ENCODE results near the gene ZKSCAN5.
"Not testable (repeated sequence)": the region's sequence is repeated elsewhere in the genome, so short reads cannot be mapped to it uniquely, and the experiment has no call there.

DNA sequence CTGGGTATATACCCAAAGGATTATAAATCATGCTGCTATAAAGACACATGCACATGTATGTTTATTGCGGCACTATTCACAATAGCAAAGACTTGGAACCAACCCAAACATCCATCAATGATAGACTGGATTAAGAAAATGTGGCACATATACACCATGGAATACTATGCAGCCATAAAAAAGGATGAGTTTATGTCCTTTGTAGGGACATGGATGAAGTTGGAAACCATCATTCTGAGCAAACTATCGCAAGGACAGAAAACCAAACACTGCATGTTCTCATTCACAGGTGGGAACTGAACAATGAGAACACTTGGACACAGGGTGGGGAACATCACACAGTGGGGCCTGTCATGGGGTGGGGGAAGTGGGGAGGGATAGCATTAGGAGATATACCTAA lies 45.1 kb downstream of the ZKSCAN5 start:
- TF ChIP-seq, protein P1, sequence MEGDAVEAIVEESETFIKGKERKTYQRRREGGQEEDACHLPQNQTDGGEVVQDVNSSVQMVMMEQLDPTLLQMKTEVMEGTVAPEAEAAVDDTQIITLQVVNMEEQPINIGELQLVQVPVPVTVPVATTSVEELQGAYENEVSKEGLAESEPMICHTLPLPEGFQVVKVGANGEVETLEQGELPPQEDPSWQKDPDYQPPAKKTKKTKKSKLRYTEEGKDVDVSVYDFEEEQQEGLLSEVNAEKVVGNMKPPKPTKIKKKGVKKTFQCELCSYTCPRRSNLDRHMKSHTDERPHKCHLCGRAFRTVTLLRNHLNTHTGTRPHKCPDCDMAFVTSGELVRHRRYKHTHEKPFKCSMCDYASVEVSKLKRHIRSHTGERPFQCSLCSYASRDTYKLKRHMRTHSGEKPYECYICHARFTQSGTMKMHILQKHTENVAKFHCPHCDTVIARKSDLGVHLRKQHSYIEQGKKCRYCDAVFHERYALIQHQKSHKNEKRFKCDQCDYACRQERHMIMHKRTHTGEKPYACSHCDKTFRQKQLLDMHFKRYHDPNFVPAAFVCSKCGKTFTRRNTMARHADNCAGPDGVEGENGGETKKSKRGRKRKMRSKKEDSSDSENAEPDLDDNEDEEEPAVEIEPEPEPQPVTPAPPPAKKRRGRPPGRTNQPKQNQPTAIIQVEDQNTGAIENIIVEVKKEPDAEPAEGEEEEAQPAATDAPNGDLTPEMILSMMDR (IDR thresholded peaks at IDR 0.05), result not testable (repeated sequence)
- TF ChIP-seq EP300 (IDR thresholded peaks at IDR 0.05; ENCODE audit: low read depth), result not testable (repeated sequence)

All from transverse colon (tissue), 3 donors.